ENCODE measurements around the gene ROPN1L. TPM values are rescaled to one million over a fixed set of nuclear protein-coding genes. Genes with fewer than 3 reads are reported as not detected.

The ROPN1L gene
- total and polyA plus RNA-seq, 10 of the 15 experiments (the other 5 are each of a cell fraction or from before 2014, with no cell fraction given), result 0.07 to 0.38 (median 0.22) TPM; not detected in 6

GRCh38 chr5:10441083-10441991 is at the start of gene ROPN1L (continued):
- no peak for TF ChIP-seq STAT3 (IDR thresholded peaks at IDR 0.05; ENCODE audit: low read depth, low read length)
- no peak for TF ChIP-seq ESRRA (IDR thresholded peaks at IDR 0.05; ENCODE audit: low read length)
- no peak for TF ChIP-seq JUND (IDR thresholded peaks at IDR 0.05; ENCODE audit: low read depth, low read length)
- no peak for TF ChIP-seq TAF1 (IDR thresholded peaks at IDR 0.05; ENCODE audit: borderline replicate concordance, low read depth, low read length)
- TF ChIP-seq TCF7 (IDR thresholded peaks at IDR 0.05; ENCODE audit: borderline replicate concordance), result no peak
- no peak for TF ChIP-seq YBX1 (IDR thresholded peaks at IDR 0.05)
- 0 out of 2 replicates have a peak, but pooled peaks have one; percentile 61 for TF ChIP-seq BACH1 (IDR thresholded peaks at IDR 0.05; ENCODE audit: borderline replicate concordance)
- peak; percentile 22; the same call in 1 of the 2 replicates for TF ChIP-seq MAX (IDR thresholded peaks at IDR 0.05; ENCODE audit: low read depth, low read length)
- peak; percentile 31; the same call in 1 of the 2 replicates for TF ChIP-seq HDGF (IDR thresholded peaks at IDR 0.05)
- TF ChIP-seq ZNF207 (IDR thresholded peaks at IDR 0.05; ENCODE audit: borderline replicate concordance), result peak; percentile 35; the same call in 1 of the 2 replicates
- TF ChIP-seq IKZF1 (conservative IDR thresholded peaks at IDR 0.05), result peak; percentile 16; the same call in 1 of the 2 replicates
- no peak for TF ChIP-seq TCF12 (IDR thresholded peaks at IDR 0.05; ENCODE audit: low read depth, low read length)
- TF ChIP-seq RAD51 (IDR thresholded peaks at IDR 0.05), result no peak
- TF ChIP-seq, protein P1, sequence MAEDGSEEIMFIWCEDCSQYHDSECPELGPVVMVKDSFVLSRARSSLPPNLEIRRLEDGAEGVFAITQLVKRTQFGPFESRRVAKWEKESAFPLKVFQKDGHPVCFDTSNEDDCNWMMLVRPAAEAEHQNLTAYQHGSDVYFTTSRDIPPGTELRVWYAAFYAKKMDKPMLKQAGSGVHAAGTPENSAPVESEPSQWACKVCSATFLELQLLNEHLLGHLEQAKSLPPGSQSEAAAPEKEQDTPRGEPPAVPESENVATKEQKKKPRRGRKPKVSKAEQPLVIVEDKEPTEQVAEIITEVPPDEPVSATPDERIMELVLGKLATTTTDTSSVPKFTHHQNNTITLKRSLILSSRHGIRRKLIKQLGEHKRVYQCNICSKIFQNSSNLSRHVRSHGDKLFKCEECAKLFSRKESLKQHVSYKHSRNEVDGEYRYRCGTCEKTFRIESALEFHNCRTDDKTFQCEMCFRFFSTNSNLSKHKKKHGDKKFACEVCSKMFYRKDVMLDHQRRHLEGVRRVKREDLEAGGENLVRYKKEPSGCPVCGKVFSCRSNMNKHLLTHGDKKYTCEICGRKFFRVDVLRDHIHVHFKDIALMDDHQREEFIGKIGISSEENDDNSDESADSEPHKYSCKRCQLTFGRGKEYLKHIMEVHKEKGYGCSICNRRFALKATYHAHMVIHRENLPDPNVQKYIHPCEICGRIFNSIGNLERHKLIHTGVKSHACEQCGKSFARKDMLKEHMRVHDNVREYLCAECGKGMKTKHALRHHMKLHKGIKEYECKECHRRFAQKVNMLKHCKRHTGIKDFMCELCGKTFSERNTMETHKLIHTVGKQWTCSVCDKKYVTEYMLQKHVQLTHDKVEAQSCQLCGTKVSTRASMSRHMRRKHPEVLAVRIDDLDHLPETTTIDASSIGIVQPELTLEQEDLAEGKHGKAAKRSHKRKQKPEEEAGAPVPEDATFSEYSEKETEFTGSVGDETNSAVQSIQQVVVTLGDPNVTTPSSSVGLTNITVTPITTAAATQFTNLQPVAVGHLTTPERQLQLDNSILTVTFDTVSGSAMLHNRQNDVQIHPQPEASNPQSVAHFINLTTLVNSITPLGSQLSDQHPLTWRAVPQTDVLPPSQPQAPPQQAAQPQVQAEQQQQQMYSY (CRISPR knock-in tag; IDR thresholded peaks at IDR 0.05), result no peak
- no peak for TF ChIP-seq ZSCAN29 (IDR thresholded peaks at IDR 0.05)
- TF ChIP-seq BMI1 (IDR thresholded peaks at IDR 0.05; ENCODE audit: borderline replicate concordance), result peak; percentile 55; the same call in 1 of the 2 replicates
- TF ChIP-seq PAX5 (IDR thresholded peaks at IDR 0.05; ENCODE audit: borderline replicate concordance, low read depth, low read length), result peak; percentile 27; the same call in 1 of the 2 replicates
- TF ChIP-seq, protein P2, sequence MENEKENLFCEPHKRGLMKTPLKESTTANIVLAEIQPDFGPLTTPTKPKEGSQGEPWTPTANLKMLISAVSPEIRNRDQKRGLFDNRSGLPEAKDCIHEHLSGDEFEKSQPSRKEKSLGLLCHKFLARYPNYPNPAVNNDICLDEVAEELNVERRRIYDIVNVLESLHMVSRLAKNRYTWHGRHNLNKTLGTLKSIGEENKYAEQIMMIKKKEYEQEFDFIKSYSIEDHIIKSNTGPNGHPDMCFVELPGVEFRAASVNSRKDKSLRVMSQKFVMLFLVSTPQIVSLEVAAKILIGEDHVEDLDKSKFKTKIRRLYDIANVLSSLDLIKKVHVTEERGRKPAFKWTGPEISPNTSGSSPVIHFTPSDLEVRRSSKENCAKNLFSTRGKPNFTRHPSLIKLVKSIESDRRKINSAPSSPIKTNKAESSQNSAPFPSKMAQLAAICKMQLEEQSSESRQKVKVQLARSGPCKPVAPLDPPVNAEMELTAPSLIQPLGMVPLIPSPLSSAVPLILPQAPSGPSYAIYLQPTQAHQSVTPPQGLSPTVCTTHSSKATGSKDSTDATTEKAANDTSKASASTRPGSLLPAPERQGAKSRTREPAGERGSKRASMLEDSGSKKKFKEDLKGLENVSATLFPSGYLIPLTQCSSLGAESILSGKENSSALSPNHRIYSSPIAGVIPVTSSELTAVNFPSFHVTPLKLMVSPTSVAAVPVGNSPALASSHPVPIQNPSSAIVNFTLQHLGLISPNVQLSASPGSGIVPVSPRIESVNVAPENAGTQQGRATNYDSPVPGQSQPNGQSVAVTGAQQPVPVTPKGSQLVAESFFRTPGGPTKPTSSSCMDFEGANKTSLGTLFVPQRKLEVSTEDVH (IDR thresholded peaks at IDR 0.05; ENCODE audit: low read depth, partially characterized antibody), result no peak
- peak; percentile 29; the same call in 1 of the 2 replicates for TF ChIP-seq YY1 (IDR thresholded peaks at IDR 0.05; ENCODE audit: low read depth, low read length)
- TF ChIP-seq TBL1XR1 (IDR thresholded peaks at IDR 0.05; ENCODE audit: low read depth, low read length), result 0 out of 2 replicates have a peak, but pooled peaks have one; percentile 26
- peak; percentile 77 for TF ChIP-seq PBX3 (IDR thresholded peaks at IDR 0.05; ENCODE audit: insufficient replicate concordance, low read depth, low read length)

All from GM12878 (cell line).